GM12892 (cell line): ENCODE measurements around the gene KAT8.

Experiments
- POLR2A ChIP-seq: IDR thresholded peaks from 2 replicates; pipeline ENCODE4 v1.6.1; 2011; ENCODE audit warnings: low read depth, low read length, control low read depth
- POLR2AphosphoS5 ChIP-seq: IDR thresholded peaks from 2 replicates; pipeline ENCODE4 v1.6.1; 2011; ENCODE audit warnings: low read depth, low read length, control low read depth
- TAF1 ChIP-seq: IDR thresholded peaks from 2 replicates; pipeline ENCODE4 v1.6.1; 2011; ENCODE audit warnings: low read depth, mild to moderate bottlenecking, control low read depth, low read length, borderline replicate concordance

DNA sequence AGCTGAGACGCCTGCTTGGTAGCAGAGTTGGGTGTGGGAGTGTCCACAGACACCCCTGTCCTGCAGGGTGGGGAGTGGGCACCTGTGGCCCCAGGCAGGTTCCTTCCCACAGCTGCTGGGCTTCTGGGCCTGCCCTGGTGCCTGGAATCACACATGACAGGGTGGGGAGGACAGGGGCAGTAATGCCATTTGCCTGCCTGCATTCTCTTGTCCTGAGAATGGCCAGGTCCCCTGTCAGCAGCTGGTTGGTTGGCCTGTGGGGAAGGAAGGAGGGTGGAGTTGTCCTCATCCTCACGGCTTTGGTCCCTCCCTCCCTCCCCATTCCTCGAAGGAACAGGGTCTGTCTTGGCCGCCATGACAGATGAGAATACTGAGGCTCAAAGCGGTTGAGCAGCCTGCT, 33.9 kb upstream of the KAT8 start:
- no peak for TF ChIP-seq POLR2A
- TF ChIP-seq POLR2AphosphoS5, result no peak
- TF ChIP-seq TAF1, result no peak
